Measurements from ENCODE around the gene MRPS35. TPM values are rescaled to one million over a fixed set of nuclear protein-coding genes. Genes with fewer than 3 reads are reported as not detected.

MRPS35 gene
- total RNA-seq, 1 experiment from 2014 or later, result 43.5 TPM

DNA sequence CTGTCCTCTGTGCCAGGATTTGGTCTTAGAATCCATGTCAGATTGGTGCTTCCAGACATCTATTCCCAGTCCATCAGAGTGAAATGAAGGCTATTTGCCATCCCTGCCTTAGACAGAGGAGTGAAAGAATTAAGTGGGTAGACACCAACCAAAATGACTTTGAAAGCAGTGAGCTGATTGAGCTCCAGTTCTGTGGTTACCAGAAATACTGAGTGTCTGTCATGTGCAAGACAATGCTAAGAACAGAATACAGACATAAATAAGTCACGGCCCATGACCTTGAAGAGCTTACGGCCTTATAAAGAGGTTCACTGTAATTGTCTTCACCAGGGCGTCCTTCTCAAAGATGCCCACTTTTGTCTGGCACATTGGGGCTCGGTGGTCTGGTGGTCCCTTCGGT lies 91.0 kb downstream of the MRPS35 start (continued):
- TF ChIP-seq, protein P1, sequence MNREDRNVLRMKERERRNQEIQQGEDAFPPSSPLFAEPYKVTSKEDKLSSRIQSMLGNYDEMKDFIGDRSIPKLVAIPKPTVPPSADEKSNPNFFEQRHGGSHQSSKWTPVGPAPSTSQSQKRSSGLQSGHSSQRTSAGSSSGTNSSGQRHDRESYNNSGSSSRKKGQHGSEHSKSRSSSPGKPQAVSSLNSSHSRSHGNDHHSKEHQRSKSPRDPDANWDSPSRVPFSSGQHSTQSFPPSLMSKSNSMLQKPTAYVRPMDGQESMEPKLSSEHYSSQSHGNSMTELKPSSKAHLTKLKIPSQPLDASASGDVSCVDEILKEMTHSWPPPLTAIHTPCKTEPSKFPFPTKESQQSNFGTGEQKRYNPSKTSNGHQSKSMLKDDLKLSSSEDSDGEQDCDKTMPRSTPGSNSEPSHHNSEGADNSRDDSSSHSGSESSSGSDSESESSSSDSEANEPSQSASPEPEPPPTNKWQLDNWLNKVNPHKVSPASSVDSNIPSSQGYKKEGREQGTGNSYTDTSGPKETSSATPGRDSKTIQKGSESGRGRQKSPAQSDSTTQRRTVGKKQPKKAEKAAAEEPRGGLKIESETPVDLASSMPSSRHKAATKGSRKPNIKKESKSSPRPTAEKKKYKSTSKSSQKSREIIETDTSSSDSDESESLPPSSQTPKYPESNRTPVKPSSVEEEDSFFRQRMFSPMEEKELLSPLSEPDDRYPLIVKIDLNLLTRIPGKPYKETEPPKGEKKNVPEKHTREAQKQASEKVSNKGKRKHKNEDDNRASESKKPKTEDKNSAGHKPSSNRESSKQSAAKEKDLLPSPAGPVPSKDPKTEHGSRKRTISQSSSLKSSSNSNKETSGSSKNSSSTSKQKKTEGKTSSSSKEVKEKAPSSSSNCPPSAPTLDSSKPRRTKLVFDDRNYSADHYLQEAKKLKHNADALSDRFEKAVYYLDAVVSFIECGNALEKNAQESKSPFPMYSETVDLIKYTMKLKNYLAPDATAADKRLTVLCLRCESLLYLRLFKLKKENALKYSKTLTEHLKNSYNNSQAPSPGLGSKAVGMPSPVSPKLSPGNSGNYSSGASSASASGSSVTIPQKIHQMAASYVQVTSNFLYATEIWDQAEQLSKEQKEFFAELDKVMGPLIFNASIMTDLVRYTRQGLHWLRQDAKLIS (CRISPR knock-in tag; IDR thresholded peaks at IDR 0.05; ENCODE audit: borderline replicate concordance), result no peak
- TF ChIP-seq, protein P2, sequence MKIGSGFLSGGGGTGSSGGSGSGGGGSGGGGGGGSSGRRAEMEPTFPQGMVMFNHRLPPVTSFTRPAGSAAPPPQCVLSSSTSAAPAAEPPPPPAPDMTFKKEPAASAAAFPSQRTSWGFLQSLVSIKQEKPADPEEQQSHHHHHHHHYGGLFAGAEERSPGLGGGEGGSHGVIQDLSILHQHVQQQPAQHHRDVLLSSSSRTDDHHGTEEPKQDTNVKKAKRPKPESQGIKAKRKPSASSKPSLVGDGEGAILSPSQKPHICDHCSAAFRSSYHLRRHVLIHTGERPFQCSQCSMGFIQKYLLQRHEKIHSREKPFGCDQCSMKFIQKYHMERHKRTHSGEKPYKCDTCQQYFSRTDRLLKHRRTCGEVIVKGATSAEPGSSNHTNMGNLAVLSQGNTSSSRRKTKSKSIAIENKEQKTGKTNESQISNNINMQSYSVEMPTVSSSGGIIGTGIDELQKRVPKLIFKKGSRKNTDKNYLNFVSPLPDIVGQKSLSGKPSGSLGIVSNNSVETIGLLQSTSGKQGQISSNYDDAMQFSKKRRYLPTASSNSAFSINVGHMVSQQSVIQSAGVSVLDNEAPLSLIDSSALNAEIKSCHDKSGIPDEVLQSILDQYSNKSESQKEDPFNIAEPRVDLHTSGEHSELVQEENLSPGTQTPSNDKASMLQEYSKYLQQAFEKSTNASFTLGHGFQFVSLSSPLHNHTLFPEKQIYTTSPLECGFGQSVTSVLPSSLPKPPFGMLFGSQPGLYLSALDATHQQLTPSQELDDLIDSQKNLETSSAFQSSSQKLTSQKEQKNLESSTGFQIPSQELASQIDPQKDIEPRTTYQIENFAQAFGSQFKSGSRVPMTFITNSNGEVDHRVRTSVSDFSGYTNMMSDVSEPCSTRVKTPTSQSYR (CRISPR knock-in tag; IDR thresholded peaks at IDR 0.05), result no peak

DNA sequence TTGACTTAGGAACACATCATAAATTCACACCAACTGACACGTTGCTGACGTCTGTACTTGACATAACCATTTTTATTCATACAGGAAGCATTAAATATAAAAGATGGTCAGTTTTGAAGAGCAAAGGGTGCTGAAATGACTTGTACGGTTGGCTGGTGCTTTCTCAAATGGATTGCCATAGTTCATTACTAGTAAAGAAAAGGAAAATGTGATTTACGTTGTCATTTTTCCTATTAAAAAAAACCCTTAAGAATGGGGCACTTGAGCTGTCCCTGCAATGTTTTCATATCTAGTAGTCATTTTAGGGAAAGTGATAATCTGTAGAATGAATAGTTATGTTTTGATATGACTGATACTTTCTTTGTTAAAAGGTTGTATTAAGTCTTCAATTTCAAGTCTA lies 91.9 kb downstream of the MRPS35 start:
- CTCF ChIA-PET, result interaction anchor here (0.6 kb wide), 1 partner anchor 148 kb away, joined by 3 read pairs; no protein-coding TSS in a partner anchor
- Mint-ChIP-seq H3K9me3 (no peaks in the 10 kb centered on the region), H3K27me3 (ENCODE audit: low read depth) (no peaks in the 10 kb centered on the region), H3K4me3 (no peak overlapping the region), H3K4me1 (peaks cover 6% of the 10 kb centered on the region), H3K36me3 (peaks cover 17% of the 10 kb centered on the region), H3K27ac (no peak overlapping the region)
- POLR2A ChIA-PET, result no interaction called here
- no peak for ATAC-seq
- no peak for DNase-seq (ENCODE audit: low spot score)
- TF ChIP-seq, protein P3, sequence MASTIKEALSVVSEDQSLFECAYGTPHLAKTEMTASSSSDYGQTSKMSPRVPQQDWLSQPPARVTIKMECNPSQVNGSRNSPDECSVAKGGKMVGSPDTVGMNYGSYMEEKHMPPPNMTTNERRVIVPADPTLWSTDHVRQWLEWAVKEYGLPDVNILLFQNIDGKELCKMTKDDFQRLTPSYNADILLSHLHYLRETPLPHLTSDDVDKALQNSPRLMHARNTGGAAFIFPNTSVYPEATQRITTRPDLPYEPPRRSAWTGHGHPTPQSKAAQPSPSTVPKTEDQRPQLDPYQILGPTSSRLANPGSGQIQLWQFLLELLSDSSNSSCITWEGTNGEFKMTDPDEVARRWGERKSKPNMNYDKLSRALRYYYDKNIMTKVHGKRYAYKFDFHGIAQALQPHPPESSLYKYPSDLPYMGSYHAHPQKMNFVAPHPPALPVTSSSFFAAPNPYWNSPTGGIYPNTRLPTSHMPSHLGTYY (CRISPR knock-in tag; IDR thresholded peaks at IDR 0.05), result no peak
- TF ChIP-seq, protein P4, sequence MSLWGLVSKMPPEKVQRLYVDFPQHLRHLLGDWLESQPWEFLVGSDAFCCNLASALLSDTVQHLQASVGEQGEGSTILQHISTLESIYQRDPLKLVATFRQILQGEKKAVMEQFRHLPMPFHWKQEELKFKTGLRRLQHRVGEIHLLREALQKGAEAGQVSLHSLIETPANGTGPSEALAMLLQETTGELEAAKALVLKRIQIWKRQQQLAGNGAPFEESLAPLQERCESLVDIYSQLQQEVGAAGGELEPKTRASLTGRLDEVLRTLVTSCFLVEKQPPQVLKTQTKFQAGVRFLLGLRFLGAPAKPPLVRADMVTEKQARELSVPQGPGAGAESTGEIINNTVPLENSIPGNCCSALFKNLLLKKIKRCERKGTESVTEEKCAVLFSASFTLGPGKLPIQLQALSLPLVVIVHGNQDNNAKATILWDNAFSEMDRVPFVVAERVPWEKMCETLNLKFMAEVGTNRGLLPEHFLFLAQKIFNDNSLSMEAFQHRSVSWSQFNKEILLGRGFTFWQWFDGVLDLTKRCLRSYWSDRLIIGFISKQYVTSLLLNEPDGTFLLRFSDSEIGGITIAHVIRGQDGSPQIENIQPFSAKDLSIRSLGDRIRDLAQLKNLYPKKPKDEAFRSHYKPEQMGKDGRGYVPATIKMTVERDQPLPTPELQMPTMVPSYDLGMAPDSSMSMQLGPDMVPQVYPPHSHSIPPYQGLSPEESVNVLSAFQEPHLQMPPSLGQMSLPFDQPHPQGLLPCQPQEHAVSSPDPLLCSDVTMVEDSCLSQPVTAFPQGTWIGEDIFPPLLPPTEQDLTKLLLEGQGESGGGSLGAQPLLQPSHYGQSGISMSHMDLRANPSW (CRISPR knock-in tag; conservative IDR thresholded peaks at IDR 0.05; ENCODE audit: low read depth), result no peak
- no peak for TF ChIP-seq ZNF121 (CRISPR knock-in tag; IDR thresholded peaks at IDR 0.05)
- TF ChIP-seq, protein P5, sequence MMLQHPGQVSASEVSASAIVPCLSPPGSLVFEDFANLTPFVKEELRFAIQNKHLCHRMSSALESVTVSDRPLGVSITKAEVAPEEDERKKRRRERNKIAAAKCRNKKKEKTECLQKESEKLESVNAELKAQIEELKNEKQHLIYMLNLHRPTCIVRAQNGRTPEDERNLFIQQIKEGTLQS (CRISPR knock-in tag; conservative IDR thresholded peaks at IDR 0.05), result no peak
- TF ChIP-seq, protein P6, sequence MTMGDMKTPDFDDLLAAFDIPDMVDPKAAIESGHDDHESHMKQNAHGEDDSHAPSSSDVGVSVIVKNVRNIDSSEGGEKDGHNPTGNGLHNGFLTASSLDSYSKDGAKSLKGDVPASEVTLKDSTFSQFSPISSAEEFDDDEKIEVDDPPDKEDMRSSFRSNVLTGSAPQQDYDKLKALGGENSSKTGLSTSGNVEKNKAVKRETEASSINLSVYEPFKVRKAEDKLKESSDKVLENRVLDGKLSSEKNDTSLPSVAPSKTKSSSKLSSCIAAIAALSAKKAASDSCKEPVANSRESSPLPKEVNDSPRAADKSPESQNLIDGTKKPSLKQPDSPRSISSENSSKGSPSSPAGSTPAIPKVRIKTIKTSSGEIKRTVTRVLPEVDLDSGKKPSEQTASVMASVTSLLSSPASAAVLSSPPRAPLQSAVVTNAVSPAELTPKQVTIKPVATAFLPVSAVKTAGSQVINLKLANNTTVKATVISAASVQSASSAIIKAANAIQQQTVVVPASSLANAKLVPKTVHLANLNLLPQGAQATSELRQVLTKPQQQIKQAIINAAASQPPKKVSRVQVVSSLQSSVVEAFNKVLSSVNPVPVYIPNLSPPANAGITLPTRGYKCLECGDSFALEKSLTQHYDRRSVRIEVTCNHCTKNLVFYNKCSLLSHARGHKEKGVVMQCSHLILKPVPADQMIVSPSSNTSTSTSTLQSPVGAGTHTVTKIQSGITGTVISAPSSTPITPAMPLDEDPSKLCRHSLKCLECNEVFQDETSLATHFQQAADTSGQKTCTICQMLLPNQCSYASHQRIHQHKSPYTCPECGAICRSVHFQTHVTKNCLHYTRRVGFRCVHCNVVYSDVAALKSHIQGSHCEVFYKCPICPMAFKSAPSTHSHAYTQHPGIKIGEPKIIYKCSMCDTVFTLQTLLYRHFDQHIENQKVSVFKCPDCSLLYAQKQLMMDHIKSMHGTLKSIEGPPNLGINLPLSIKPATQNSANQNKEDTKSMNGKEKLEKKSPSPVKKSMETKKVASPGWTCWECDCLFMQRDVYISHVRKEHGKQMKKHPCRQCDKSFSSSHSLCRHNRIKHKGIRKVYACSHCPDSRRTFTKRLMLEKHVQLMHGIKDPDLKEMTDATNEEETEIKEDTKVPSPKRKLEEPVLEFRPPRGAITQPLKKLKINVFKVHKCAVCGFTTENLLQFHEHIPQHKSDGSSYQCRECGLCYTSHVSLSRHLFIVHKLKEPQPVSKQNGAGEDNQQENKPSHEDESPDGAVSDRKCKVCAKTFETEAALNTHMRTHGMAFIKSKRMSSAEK (CRISPR knock-in tag; IDR thresholded peaks at IDR 0.05; ENCODE audit: borderline replicate concordance), result no peak
- TF ChIP-seq, protein P7, sequence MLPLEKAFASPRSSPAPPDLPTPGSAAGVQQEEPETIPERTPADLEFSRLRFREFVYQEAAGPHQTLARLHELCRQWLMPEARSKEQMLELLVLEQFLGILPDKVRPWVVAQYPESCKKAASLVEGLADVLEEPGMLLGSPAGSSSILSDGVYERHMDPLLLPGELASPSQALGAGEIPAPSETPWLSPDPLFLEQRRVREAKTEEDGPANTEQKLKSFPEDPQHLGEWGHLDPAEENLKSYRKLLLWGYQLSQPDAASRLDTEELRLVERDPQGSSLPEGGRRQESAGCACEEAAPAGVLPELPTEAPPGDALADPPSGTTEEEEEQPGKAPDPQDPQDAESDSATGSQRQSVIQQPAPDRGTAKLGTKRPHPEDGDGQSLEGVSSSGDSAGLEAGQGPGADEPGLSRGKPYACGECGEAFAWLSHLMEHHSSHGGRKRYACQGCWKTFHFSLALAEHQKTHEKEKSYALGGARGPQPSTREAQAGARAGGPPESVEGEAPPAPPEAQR (CRISPR knock-in tag; IDR thresholded peaks at IDR 0.05), result no peak
- TF ChIP-seq ZNF416 (CRISPR knock-in tag; IDR thresholded peaks at IDR 0.05), result no peak
- TF ChIP-seq NR3C1 (CRISPR knock-in tag; conservative IDR thresholded peaks at IDR 0.05; ENCODE audit: low read depth), result no peak
- TF ChIP-seq, protein P8, sequence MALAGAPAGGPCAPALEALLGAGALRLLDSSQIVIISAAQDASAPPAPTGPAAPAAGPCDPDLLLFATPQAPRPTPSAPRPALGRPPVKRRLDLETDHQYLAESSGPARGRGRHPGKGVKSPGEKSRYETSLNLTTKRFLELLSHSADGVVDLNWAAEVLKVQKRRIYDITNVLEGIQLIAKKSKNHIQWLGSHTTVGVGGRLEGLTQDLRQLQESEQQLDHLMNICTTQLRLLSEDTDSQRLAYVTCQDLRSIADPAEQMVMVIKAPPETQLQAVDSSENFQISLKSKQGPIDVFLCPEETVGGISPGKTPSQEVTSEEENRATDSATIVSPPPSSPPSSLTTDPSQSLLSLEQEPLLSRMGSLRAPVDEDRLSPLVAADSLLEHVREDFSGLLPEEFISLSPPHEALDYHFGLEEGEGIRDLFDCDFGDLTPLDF (CRISPR knock-in tag; IDR thresholded peaks at IDR 0.05), result no peak

Measured in WTC11 (cell line).